ELF-1 (cell line): ENCODE measurements around the gene IQSEC1.

ENCODE experiments used
- DNase-seq: peaks from one replicate; pipeline ENCODE4 v3.0.0-alpha.2; 2016; ENCODE audit warnings: low read depth, low spot score

The IQSEC1 gene

DNA sequence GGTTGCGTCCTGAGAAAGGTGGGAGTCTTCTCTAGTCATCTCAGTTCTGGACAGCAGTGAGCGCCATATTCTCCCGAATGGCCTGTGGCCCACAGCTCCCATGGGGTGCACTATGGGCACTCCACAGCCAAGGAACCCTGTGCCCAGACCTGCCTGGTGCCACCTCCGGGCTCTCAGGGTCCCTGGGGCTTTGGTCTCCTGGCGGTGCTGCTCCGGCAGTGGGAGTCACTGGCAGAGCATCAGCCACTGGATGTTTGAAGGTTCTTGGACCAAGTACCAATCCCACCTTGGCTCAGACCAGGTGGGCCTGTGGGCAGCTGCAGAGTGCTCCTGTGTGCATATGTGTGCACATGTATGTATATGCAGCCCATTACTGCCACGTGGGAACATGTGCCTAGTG lies 163.5 kb downstream of the IQSEC1 start:
- no peak for DNase-seq

DNA sequence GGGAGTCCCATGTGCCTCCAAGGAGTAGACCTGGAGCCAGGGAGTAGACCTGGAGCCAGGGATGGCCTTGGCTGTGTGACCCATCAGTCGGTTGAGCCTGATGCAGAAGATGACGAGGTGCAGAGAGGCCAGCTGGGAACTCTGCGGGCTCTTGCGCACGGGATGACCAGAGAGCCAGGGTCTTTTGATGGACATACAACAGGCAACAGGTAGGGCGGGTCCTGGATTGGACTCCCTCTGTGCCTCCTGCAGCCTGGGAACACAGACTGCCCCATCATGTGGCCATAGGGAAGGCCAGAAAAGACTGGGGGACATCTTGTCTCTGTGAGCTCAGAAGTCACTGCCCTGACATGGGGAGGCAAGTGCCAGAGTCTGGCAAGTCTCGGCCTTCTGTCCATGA lies 164.4 kb downstream of the IQSEC1 start:
- no peak for DNase-seq

- no peak for DNase-seq
Observed at GRCh38 chr3:12908136-12908730, 165.0 kb downstream of the IQSEC1 start.

- DNase-seq, result no peak
Observed at GRCh38 chr3:12907729-12908128, 165.5 kb downstream of the IQSEC1 start.

GRCh38 chr3:12907296-12907695 lies 165.9 kb downstream of the IQSEC1 start:
- DNase-seq, result no peak

DNA sequence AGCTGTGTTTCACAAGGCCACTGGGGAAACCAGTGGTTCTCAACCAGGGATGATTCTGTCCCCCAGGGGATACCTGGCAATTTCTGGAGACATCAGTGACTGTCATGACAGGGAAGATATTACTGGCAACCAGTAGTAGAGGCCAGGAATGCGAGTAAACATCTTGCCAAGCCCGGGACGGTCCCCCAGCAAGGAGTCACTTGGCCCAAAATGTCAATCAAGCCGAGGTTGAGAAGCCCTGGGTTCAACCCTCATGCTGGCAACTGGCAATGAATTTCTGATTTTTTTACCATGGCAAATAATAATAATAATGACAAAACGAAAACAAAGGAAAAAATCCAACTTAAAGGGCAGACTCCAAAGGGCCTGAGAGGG lies 166.3 kb downstream of the IQSEC1 start:
- no peak for DNase-seq

- no peak for DNase-seq
Observed at GRCh38 chr3:12906141-12906915, 166.9 kb downstream of the IQSEC1 start.

DNA sequence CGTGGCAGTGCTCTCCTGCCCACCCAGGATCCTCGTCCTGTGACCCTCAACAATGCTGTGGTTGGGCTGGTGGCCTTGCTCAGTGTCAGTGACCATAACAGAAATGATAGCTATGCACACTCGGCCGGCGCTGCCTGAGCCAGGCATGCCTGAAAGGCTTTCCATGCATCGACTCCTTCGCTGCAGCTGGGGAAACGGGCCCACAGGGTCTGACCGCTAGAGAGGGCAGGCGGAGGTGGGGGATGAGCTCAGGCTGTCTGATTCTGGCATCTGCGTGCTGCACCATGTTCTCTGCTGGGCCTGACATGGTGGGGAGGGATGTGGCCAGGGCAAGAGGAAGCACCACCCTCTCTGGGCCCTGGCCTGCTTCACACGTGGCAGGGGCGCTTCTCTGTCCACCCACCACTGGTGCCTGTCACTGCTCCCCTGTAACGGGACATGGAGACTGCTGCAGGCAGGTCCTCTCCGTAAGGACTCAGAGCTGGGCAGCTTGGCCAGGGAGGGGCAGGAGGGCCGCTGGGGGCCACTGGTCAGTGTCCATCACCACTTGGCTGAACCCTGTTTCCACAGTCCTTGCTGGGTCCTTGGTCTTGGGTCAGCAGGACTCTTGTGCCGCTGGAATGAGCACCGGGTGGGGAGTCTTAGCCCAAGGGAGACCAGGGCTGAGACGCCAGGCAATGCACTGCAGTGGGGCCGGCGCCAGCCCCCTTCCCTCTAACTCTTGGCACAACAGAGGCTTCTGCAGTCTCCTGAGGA lies 167.7 kb downstream of the IQSEC1 start:
- DNase-seq, result no peak

- DNase-seq, result no peak
Observed at GRCh38 chr3:12904951-12905315, 168.3 kb downstream of the IQSEC1 start.

DNA sequence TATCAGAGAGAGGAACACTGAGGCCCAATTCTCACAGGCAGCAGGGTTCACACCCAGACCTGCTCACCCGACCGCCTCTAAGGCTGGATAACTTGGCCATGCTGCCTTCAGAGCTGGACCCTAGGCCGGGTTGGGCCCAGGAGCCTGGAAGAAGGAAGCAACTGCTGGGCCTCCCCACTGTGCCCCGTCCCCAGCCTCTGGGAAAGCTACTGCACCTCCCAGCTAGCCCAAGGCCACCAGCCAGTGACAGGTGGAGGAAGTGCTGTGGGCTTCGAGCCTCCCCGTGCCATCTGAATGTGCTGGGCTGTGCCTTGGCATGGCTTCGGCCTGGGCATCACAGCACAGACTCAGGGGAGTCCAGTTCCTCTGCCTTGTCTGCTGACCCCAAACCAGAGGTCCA lies 169.3 kb downstream of the IQSEC1 start:
- no peak for DNase-seq

GRCh38 chr3:12903000-12903800 lies 170.0 kb downstream of the IQSEC1 start:
- DNase-seq, result no peak

DNA sequence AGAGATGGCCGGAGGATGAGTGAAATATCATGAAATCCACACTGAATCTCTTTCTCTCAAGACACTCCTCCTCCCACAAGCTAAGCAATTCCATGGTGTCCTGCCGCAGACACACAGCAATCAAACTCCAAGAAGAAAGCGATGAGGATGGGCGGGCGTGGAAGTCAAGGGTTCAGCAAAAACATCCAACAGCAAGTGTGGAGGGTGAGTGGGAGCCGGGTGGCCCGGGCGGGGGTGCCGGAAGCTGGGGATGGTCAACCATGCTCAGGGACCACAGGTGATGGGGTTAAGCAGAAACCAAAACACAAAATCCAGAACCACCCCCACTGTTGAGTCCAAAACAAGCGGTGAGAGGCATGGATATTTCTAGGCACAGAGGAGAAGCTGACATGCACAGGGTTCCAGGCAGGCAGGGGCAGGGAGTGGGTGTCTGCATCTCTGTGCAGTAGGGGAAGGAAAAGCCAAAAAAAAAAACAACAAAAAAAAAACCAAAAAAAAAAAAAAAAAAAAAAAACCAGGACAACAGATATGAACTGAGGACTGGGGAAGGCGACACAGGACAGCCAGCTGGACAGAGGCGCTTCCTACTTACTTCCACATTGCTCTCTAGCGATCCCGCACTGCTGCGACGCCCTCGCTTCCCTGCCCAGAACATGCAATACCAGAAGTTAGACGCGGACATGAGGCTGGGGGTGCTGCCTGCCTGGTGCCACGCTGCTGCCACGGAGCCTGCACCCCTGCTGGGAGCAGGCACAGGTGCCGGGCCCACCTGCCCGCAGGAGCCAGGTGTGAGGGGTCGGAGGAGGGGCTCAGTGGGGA lies 170.8 kb downstream of the IQSEC1 start:
- no peak for DNase-seq

GRCh38 chr3:12901623-12902045 lies 171.6 kb downstream of the IQSEC1 start:
- DNase-seq, result no peak

DNA sequence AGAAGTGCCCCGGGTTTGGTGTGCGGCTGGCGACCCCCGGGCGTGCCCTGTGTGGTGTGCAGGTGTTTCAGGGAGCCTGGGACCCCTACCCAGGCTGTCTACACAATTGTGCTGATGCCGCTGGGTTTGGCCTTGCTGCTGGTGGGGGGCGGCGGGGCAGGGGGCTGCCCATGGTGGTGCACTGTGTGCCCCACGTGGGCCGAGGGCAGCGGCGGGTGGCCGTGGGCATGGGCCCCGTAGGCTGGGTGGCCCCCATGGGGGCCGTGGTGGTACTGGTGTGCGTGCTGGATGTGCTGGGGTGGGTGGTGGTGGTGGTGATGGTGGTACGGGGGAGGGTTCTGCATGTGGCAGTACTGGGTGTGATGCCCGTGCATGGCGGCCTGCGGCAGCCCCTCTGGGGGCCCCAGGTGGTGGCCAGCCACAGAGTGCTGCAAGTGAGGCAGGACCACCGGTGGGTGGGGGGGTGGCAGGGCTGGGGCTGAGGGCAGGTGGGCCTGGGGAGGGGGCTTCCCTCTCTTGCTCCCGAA lies 172.3 kb downstream of the IQSEC1 start:
- DNase-seq, result no peak

DNA sequence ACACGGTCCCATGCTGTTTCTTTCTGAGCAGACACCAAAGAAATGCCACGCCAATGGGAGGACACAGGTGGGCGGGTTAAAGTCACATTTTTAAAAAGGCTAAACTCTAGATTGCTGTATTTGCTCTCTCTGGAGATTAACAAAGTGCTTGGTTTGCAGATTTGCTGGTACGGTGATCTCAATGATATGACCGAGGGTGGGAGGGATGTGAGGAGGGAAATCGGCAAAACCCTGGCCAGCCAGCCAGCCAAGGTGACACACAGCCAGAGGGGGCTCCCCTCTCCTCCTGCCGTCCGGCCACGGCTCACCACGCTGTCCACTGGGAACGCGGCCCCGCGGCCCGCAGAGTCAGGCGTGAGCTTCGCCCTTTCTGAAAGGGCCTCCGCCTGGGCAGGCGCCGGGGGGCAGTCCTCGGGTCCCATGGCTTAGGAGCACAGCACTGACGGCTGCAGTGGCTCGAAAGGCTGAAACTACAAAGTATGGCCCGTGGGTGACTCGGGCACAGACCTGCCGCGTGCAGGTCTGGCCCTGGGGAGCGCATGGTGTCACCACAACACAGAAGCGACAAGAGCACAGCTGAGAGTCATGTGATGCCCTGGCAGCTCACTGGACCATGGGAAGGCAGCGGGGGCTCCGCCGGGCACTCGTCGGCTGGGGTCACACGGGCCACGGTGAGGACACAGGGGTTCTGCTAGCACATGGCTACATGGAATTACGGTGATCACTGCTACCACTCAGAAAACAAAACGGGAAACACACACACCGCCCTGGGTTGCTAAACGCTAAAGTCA lies 174.1 kb downstream of the IQSEC1 start:
- no peak for DNase-seq

- no peak for DNase-seq
Observed at GRCh38 chr3:12898290-12898964, 174.8 kb downstream of the IQSEC1 start.

DNA sequence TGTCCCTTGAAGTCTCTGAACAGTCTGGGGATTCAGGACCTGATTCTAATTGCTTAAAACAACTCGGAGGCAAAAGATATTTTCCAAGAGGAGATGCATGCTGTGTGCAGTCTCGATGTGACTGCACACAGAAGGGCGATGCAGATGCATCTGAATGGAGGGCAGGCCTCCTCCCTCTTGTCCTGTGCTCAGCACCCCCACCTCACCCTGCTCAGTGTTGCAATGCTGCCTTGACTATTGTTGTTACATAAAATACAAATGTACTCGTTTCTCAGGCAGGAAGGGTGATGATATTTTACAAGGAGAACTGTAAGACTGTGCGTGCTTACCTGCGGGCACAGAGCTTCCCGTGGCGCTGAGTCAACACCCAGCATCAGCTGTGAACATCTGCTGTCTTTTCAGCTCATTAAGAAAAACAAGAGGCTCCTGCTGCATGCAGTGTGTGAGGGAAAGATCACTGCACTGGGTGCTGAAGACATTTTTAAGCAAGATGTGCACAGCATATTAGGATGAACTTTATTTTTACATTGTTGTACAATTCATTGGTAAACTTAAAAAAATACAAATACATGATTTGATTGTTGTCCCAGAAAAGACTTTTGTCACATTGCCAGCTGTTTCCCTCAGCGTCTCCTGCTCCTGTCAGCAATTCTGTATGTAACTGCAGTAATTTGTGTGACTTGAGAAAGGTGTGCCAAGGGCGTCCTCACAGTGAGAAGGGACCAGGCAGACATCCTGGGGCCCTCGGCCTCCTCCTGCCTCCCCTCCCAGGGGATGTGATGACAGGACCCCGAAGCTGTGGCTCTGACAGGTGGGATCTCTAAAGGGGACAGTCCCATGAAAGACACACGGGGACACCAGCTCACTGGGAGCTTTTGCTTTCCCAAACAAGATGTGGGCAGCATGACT lies 175.6 kb downstream of the IQSEC1 start:
- DNase-seq, result no peak
